Liver (tissue), 9 donors: Measurements from ENCODE around the gene SPRYD7. TPM values are rescaled to one million over a fixed set of nuclear protein-coding genes. Genes with fewer than 3 reads are reported as not detected.

Experiments used
- DNase-seq: peaks from one replicate; pipeline ENCODE4 v3.0.0-alpha.2; 2017; ENCODE audit warnings: low spot score
- H3K27ac ChIP-seq, 2 donors: one replicate each; pipeline ENCODE4 v1.7.0; 2013; ENCODE audit warnings: inconsistent platforms in 2 of 2, low read length in 2 of 2, control low read depth in 1 of 2, low read depth in 1 of 2, mild to moderate bottlenecking in 1 of 2
- H3K27me3 ChIP-seq, 4 donors: one replicate each; pipeline versions ENCODE4 v1.6.1 to v1.7.0; 2013; ENCODE audit warnings: low read length in 3 of 4, inconsistent platforms in 1 of 4, mild to moderate bottlenecking in 1 of 4, moderate library complexity in 1 of 4; ENCODE audit not compliant: control insufficient read depth in 4 of 4, insufficient read depth in 4 of 4
- H3K36me3 ChIP-seq, 4 donors: one replicate each; pipeline versions ENCODE4 v1.6.1 to v1.7.0; 2013; ENCODE audit warnings: low read length in 3 of 4, mild to moderate bottlenecking in 3 of 4, low read depth in 1 of 4, moderate library complexity in 1 of 4; ENCODE audit not compliant: control insufficient read depth in 4 of 4, insufficient read depth in 3 of 4
- H3K4me1 ChIP-seq, 4 donors: one replicate each; pipeline versions ENCODE4 v1.6.1 to v1.7.0; 2013; ENCODE audit warnings: low read length in 3 of 4, mild to moderate bottlenecking in 3 of 4, moderate library complexity in 1 of 4; ENCODE audit not compliant: control insufficient read depth in 4 of 4, insufficient read depth in 4 of 4
- H3K4me3 ChIP-seq, 3 donors: one replicate each; pipeline versions ENCODE4 v1.6.1 to v1.7.0; 2013; ENCODE audit warnings: low read length in 3 of 3, control low read depth in 1 of 3, low read depth in 1 of 3, mild to moderate bottlenecking in 1 of 3
- H3K9ac ChIP-seq, 2 donors: one replicate each; pipeline ENCODE4 v1.7.0; 2013; ENCODE audit warnings: low read length in 2 of 2, mild to moderate bottlenecking in 2 of 2, moderate library complexity in 2 of 2, control low read depth in 1 of 2, low read depth in 1 of 2
- H3K9me3 ChIP-seq, 4 donors: one replicate each; pipeline versions ENCODE4 v1.6.1 to v1.7.0; 2013; ENCODE audit warnings: low read length in 3 of 4; ENCODE audit not compliant: control insufficient read depth in 4 of 4
- EGR1 ChIP-seq, 2 donors: IDR thresholded peaks; 2 replicates each; pipeline ENCODE4 v1.6.1; 2016 to 2018; ENCODE audit warnings: antibody characterized with exemption in 2 of 2, low read depth in 2 of 2
- FOXA1 ChIP-seq: IDR thresholded peaks from 2 replicates; pipeline ENCODE4 v1.6.1; 2016; ENCODE audit warnings: antibody characterized with exemption
- FOXA2 ChIP-seq: IDR thresholded peaks from 2 replicates; pipeline ENCODE4 v1.6.1; 2016; ENCODE audit warnings: antibody characterized with exemption
- GABPA ChIP-seq, 2 donors: IDR thresholded peaks in 1 of 2; conservative IDR thresholded peaks in 1 of 2; 2 replicates each; pipeline ENCODE4 v1.6.1; 2016; ENCODE audit warnings: antibody characterized with exemption in 2 of 2, mild to moderate bottlenecking in 1 of 2, moderate library complexity in 1 of 2
- HNF4A ChIP-seq, 2 donors: conservative IDR thresholded peaks; 2 replicates each; pipeline ENCODE4 v1.6.1; 2016; ENCODE audit warnings: antibody characterized with exemption in 2 of 2, mild to moderate bottlenecking in 2 of 2
- HNF4G ChIP-seq: IDR thresholded peaks from 2 replicates; pipeline ENCODE4 v1.6.1; 2016; ENCODE audit warnings: antibody characterized with exemption
- JUND ChIP-seq, 2 donors: IDR thresholded peaks; 2 replicates each; pipeline ENCODE4 v1.6.1; 2016; ENCODE audit warnings: antibody characterized with exemption in 2 of 2
- RAD21 ChIP-seq, 2 donors: IDR thresholded peaks; 2 replicates each; pipeline ENCODE4 v1.6.1; 2016; ENCODE audit warnings: antibody characterized with exemption in 2 of 2, mild to moderate bottlenecking in 2 of 2
- SP1 ChIP-seq: IDR thresholded peaks from 2 replicates; pipeline ENCODE4 v1.6.1; 2018; ENCODE audit warnings: antibody characterized with exemption, mild to moderate bottlenecking
- TAF1 ChIP-seq: conservative IDR thresholded peaks from 2 replicates; pipeline ENCODE4 v1.6.1; 2016; ENCODE audit warnings: antibody characterized with exemption, mild to moderate bottlenecking
- YY1 ChIP-seq: IDR thresholded peaks from 2 replicates; pipeline ENCODE4 v1.6.1; 2016; ENCODE audit warnings: antibody characterized with exemption, mild to moderate bottlenecking
- WGBS: extraction: QIAGEN DNeasy Blood & Tissue Kit; methylation state at CpG from one replicate; pipeline ENCODE4 v1.1.7; 2013; 5-methylcytosine and 5-hydroxymethylcytosine counted together
- polyA plus RNA-seq, 2 donors: library from polyadenylated mRNA; stranded (reverse) in 1 of 2; unstranded in 1 of 2; fragments of 200-250 nt in 1 of 2; fragments of >200 nt in 1 of 2; fragmentation: Nextera tagmentation in 1 of 2; extraction: Ambion mirVana in 1 of 2; gene quantifications; one replicate each; pipeline versions ENCODE4 v1.2.1 to v1.2.3, GENCODE V29; 2013 to 2015
- total RNA-seq, 2 donors: library from RNA; depleted of rRNA; stranded (reverse); fragments of >200 nt; gene quantifications; one replicate each; pipeline ENCODE4 v1.2.3, GENCODE V29; 2014
- TF ChIP-seq, protein P1 (sequence below): IDR thresholded peaks from 2 replicates; pipeline ENCODE4 v1.6.1; 2016; ENCODE audit warnings: antibody characterized with exemption
- TF ChIP-seq, protein P2 (sequence below): IDR thresholded peaks from 2 replicates; pipeline ENCODE4 v1.6.1; 2016; ENCODE audit warnings: antibody characterized with exemption, mild to moderate bottlenecking
- TF ChIP-seq, protein P3 (sequence below): fragments of 150-350 bp; IDR thresholded peaks from 2 replicates; pipeline ENCODE4 v1.5.1; 2017; ENCODE audit warnings: improper control_type of control experiment, low read depth, low read length; ENCODE audit not compliant: missing input control
- TF ChIP-seq, protein P4 (sequence below): IDR thresholded peaks from 2 replicates; pipeline ENCODE4 v1.6.1; 2016; ENCODE audit warnings: antibody characterized with exemption
- TF ChIP-seq, protein P5 (sequence below): IDR thresholded peaks from 2 replicates; pipeline ENCODE4 v1.6.1; 2016; ENCODE audit warnings: antibody characterized with exemption
- donor health status: healthy.
- donor health status: healthy.
- donor health status: healthy.
- donor health status: healthy.
- donor health status: healthy.

Gene SPRYD7
- total and polyA plus RNA-seq, 4 donors = 3.7 to 10.1 (median 4.8) TPM

DNA sequence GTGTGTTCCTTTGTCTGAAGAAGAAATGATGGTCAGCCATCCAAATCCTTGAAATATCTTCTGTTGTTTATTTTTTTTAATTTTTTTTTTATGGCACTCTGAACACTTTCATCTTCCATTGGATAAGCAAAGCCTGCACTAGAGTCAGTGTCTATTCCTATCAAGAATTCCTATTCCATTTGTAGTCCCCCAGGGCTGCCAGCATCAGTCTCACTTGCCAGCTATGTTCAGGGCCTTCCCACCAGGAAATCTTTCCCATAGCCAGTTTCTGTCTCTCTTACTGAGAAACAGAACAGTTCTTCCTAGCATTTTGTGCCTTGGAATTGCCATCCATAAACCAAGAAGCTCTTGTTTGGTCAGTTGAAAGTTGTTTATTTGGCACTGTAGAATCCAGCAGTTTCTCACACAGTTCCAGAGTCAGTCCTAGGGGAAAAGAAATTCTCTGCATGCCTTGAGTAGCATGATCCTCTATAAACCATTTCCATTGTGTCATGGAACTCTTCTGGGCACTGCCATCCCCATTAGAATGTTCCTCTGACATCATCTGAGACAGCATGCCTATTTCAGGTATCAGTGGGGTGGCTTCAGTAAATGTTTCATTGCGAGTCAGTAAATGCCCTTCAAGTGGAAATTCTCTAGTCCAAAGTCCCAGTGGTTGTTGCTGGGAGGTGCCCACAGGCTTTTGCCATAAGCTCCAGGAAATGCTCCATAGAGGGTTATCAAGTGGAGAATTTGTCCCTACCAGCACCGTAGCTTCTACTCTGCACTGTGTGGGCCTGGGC lies 18.7 kb upstream of the SPRYD7 start:
- Histone ChIP-seq H3K27ac (no peak overlapping the region), H3K36me3 (no peaks in the 10 kb centered on the region), H3K4me1 (peaks cover 0 to 2% (median under 1%) of the 10 kb centered on the region in 4 donors), H3K9me3 (no peaks in the 10 kb centered on the region), H3K9ac (no peak overlapping the region), H3K27me3 (no peaks in the 10 kb centered on the region), H3K4me3 (no peak overlapping the region)
- no peak for DNase-seq
- TF ChIP-seq YY1 (no peak), HNF4G (no peak), EGR1 (IDR thresholded peaks at IDR 0.05; ENCODE audit: low read depth in 2 of 2) (no peak), HNF4A (conservative IDR thresholded peaks at IDR 0.05) (peak in 1 of 2 donors; percentile 59), JUND (IDR thresholded peaks at IDR 0.05) (no peak), FOXA2 (no peak)
- TF ChIP-seq, protein P1, sequence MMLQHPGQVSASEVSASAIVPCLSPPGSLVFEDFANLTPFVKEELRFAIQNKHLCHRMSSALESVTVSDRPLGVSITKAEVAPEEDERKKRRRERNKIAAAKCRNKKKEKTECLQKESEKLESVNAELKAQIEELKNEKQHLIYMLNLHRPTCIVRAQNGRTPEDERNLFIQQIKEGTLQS = no peak
- WGBS = 58% methylated on average over 2 of the region's 2 CpGs

DNA sequence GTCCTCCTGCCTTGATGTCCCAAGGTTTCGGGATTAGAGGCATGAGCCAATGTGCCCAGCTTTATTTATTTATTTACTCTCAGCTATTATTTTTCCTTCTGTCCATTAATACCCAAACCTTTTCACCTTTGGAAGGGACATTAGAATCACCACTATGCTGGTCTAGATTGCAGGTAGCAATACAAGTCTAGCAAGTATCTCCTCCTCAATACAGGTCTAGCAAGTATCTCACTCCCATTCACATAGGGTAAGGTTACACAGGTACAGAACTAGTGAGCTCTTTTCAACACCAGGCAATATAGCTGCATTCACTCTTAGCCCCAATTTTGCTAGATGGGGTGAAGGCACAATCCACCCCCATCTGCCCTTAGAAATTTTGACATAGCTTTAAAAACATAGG lies 17.4 kb upstream of the SPRYD7 start:
- WGBS = 96% methylated on average over 1 of the region's 1 CpG
- Histone ChIP-seq H3K27me3 (no peaks in the 10 kb centered on the region), H3K4me1 (peaks cover 0 to 5% (median under 1%) of the 10 kb centered on the region in 4 donors), H3K9me3 (no peaks in the 10 kb centered on the region), H3K27ac (no peak overlapping the region), H3K4me3 (no peak overlapping the region), H3K36me3 (no peaks in the 10 kb centered on the region), H3K9ac (no peak overlapping the region)
- DNase-seq = no peak
- TF ChIP-seq EGR1 (IDR thresholded peaks at IDR 0.05; ENCODE audit: low read depth in 2 of 2) = no peak
- TF ChIP-seq, protein P2, sequence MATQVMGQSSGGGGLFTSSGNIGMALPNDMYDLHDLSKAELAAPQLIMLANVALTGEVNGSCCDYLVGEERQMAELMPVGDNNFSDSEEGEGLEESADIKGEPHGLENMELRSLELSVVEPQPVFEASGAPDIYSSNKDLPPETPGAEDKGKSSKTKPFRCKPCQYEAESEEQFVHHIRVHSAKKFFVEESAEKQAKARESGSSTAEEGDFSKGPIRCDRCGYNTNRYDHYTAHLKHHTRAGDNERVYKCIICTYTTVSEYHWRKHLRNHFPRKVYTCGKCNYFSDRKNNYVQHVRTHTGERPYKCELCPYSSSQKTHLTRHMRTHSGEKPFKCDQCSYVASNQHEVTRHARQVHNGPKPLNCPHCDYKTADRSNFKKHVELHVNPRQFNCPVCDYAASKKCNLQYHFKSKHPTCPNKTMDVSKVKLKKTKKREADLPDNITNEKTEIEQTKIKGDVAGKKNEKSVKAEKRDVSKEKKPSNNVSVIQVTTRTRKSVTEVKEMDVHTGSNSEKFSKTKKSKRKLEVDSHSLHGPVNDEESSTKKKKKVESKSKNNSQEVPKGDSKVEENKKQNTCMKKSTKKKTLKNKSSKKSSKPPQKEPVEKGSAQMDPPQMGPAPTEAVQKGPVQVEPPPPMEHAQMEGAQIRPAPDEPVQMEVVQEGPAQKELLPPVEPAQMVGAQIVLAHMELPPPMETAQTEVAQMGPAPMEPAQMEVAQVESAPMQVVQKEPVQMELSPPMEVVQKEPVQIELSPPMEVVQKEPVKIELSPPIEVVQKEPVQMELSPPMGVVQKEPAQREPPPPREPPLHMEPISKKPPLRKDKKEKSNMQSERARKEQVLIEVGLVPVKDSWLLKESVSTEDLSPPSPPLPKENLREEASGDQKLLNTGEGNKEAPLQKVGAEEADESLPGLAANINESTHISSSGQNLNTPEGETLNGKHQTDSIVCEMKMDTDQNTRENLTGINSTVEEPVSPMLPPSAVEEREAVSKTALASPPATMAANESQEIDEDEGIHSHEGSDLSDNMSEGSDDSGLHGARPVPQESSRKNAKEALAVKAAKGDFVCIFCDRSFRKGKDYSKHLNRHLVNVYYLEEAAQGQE = no peak
- TF ChIP-seq, protein P3, sequence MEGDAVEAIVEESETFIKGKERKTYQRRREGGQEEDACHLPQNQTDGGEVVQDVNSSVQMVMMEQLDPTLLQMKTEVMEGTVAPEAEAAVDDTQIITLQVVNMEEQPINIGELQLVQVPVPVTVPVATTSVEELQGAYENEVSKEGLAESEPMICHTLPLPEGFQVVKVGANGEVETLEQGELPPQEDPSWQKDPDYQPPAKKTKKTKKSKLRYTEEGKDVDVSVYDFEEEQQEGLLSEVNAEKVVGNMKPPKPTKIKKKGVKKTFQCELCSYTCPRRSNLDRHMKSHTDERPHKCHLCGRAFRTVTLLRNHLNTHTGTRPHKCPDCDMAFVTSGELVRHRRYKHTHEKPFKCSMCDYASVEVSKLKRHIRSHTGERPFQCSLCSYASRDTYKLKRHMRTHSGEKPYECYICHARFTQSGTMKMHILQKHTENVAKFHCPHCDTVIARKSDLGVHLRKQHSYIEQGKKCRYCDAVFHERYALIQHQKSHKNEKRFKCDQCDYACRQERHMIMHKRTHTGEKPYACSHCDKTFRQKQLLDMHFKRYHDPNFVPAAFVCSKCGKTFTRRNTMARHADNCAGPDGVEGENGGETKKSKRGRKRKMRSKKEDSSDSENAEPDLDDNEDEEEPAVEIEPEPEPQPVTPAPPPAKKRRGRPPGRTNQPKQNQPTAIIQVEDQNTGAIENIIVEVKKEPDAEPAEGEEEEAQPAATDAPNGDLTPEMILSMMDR = no peak
- no peak for TF ChIP-seq FOXA1
- TF ChIP-seq RAD21 (IDR thresholded peaks at IDR 0.05) = no peak
- TF ChIP-seq YY1 = no peak
- TF ChIP-seq, protein P4, sequence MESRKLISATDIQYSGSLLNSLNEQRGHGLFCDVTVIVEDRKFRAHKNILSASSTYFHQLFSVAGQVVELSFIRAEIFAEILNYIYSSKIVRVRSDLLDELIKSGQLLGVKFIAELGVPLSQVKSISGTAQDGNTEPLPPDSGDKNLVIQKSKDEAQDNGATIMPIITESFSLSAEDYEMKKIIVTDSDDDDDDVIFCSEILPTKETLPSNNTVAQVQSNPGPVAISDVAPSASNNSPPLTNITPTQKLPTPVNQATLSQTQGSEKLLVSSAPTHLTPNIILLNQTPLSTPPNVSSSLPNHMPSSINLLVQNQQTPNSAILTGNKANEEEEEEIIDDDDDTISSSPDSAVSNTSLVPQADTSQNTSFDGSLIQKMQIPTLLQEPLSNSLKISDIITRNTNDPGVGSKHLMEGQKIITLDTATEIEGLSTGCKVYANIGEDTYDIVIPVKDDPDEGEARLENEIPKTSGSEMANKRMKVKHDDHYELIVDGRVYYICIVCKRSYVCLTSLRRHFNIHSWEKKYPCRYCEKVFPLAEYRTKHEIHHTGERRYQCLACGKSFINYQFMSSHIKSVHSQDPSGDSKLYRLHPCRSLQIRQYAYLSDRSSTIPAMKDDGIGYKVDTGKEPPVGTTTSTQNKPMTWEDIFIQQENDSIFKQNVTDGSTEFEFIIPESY = no peak
- no peak for TF ChIP-seq FOXA2
- no peak for TF ChIP-seq SP1
- no peak for TF ChIP-seq TAF1
- TF ChIP-seq, protein P5, sequence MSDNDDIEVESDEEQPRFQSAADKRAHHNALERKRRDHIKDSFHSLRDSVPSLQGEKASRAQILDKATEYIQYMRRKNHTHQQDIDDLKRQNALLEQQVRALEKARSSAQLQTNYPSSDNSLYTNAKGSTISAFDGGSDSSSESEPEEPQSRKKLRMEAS = no peak
- TF ChIP-seq, protein P1 = no peak
- TF ChIP-seq HNF4G = no peak
- TF ChIP-seq GABPA (IDR thresholded peaks at IDR 0.05 in 1 of 2, conservative IDR thresholded peaks at IDR 0.05 in 1 of 2) = no peak
- no peak for TF ChIP-seq HNF4A (conservative IDR thresholded peaks at IDR 0.05)
